Activated CD8-positive, alpha-beta memory T cell treated with anti-CD3 and anti-CD28 coated beads for 1 hour (primary cell): ENCODE results near the gene FOXN3.
"Not testable (repeated sequence)": the region's sequence is repeated elsewhere in the genome, so short reads cannot be mapped to it uniquely, and the experiment has no call there.

Experiments
- DNase-seq, 2 donors: peaks; one replicate each; pipeline ENCODE4 v3.0.0-alpha.2; 2020; ENCODE audit warnings: low read depth in 1 of 2; ENCODE audit errors: extremely low read depth in 1 of 2

FOXN3 gene

GRCh38 chr14:89309670-89310177 lies 107.3 kb downstream of the FOXN3 start:
- DNase-seq: no peak

DNA sequence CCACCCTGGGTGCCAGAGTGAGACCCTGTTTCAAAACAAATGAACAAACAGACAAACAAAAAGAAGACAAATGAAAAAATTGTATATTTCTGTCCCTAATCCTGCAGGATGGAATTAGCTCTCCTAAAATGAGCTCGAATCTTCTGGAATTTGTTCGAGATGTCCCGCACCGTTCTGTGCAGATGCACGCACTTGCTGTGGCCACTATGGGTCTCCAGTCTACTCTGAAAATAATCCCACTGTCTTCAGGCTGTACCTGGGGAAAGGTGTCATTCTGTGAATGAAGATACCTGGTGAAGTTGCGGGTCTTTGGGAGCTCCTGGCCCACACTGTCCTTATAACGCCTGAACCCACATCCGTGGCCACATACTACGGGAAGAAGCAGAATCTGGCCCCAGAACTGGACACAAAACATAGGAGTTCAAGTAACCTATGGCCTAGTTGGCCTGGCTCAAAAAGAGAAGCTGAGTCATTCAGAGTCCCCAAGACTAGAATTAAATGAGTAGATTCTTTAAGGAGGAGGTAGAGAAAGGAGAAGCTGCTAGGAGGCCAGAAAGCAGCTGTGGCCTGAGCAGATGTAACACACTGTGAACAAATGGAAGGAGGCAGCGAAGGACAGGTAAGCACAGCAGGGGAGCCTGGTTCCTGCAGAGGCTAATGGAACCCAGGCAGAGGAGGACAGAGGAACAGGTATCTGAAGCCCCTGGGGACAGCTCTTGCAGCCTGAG lies 108.6 kb downstream of the FOXN3 start:
- no peak for DNase-seq

- no peak for DNase-seq
Measured at GRCh38 chr14:89307409-89307808, 109.6 kb downstream of the FOXN3 start.

DNA sequence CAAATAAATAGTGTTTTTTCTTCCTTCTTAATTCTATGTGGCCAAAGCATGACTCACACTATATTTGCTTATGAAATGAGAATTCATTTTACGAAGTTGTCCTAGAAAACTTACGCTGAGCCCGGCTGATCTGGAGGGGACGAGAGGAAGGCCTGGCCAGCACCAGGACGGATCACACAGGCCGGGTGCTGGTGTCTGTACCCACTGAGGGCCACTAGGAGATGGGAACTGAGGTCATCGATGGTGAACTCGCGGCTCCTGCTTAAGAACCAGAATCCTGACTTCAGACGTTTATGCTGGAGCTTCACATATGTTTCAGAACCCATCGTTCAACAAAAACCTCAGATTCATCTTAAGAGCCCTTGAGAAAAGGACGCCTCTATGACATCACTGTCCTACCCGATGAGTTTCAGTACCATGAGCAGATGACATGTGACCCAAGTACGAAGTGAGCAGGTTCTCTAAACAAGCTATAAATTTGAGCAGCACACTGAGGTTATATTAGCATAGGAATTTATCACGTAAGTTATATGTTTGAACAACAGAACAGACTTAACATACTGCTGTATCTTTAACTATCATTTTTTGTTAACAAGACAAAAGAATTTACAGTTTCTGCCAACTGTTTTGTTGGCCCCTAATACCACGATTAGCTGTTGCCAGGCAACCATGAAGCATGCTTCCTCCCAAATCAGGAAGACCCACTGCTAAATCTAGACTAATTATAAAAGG lies 111.9 kb downstream of the FOXN3 start:
- no peak for DNase-seq

GRCh38 chr14:89304561-89304960 lies 112.5 kb downstream of the FOXN3 start:
- no peak for DNase-seq

GRCh38 chr14:89303456-89304435 lies 113.3 kb downstream of the FOXN3 start:
- DNase-seq: no peak

DNA sequence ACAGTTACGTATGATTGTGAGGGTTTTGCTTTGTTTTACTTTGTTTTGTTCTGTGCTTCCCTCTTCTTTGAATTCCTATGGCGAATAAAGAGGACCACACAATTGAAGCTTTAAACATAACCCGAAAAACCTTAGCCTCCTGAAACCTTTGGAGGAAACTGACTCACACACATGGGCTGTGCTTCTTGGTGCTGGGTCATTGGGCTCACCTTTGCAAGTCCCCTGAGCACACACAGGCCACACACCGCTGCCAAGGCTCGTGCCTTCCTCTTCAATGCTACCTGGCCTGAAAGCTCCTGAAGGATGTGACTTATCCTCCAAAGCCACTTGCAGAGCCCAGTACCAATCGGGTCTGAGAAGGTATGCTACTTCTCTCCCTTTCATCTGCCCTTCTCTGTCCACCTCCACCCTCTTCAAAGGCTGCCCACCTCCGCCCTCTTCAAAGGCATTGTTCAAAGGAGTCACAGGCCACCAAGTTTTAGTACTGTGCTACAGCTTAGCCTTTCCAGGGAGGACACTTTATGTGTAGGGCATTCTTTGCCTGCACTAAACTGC lies 114.6 kb downstream of the FOXN3 start:
- DNase-seq: no peak

GRCh38 chr14:89299587-89299986 lies 117.4 kb downstream of the FOXN3 start:
- DNase-seq: no peak

- DNase-seq: no peak
Measured at GRCh38 chr14:89298056-89298834, 118.8 kb downstream of the FOXN3 start.

GRCh38 chr14:89296281-89296745 lies 120.7 kb downstream of the FOXN3 start:
- no peak for DNase-seq

DNA sequence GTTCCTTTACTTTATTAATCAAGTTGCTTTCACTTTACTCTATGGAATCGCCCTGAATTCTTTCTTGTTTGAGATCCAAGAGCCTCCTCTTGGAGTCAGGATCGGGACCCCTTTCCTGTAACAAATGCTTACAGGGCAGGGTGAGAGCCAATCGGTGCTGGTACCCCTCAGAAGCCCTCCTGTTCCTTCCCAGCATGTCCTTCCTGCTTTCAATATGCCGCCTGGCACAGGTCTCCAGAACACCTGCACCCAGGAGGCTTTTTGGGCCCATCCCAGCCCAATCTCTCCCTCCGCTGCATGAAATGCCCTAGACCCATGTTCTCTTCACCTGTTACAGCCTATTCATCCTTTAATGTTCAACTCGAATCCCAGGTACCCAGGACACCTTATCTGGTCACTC lies 122.2 kb downstream of the FOXN3 start:
- no peak for DNase-seq

GRCh38 chr14:89294469-89294868 lies 122.6 kb downstream of the FOXN3 start:
- DNase-seq: not testable (repeated sequence)

DNA sequence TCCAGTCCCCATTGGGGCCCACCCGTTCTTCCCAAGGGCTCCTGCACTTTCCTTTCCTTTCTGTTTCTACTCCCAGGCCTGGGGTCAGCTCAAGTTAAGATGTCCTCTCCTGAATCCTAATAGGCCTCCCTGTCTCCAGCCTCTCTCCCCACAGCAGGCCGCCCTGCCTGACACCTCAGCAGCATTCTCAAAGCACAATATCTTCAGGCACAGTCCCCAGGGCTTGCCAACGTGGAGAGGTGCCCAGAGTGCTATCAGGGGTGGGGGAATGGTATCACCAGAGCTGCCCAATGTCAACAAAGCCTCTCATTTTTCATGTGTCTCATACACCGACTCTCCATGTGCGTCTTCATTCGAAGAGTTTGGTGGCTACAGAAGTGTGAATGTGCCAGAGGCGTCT lies 123.0 kb downstream of the FOXN3 start:
- DNase-seq: no peak

- DNase-seq: no peak
Measured at GRCh38 chr14:89293314-89293916, 123.6 kb downstream of the FOXN3 start.

DNA sequence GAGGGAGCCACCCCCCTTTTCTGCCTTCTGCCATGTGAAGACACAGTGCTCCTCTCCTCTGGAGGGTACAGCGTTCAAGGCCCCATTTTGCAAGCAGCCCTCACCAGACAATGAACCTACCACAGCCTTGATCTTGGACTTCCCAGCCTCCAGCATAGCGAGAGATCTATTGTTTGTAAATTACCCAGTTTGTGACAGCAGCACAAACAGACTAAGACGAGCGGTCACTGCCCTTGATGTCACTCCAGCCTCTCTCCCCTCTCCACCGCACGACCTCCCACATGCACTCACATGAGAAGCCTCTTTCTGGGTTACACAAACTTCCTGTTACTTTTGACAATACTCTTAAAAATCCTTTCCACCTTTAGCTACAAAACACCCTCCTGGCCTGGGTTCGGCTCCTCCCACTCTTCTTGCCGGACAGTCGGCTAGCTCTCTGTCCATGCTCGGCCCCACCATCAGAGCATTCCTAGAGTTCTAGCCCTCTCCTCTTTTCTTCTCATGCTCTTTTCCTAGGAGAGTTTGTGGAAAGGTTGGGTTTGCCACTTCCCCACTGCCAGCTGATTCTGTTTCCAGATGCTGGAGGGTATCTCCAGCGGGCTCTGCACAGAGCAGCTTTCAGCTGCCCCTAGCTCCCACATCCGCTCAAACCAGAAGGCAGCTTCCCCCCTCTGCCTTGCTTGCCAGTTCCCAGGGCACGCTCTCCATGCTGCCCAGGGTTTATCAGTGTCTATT lies 124.3 kb downstream of the FOXN3 start:
- no peak for DNase-seq

DNA sequence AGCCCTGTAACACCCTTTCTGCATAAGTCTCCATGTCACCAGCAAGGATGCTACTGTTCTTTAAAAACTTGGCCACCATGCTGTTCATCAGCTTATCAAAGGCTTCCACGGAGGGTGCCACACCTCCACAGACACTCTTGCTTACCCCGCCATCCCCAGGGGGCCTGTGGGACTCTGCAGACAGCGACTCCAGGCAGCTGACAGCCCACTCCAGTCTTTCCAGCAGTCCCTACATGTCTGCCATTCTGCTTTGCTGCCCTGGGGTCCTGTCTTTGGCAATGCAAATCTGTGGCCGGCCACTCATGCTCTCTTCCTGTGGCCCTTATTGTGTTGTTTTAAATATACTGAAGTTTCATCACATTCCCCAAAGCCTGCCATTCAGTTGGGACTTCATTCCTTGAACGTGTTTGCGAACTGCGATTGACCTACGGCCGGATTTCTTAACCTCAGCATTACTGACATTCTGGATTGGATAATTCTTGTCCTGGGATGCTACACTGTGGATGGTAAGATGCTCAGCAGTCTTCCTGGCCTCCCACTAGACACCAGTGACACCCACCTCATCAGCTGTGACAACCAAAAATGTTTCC lies 125.6 kb downstream of the FOXN3 start:
- no peak for DNase-seq

DNA sequence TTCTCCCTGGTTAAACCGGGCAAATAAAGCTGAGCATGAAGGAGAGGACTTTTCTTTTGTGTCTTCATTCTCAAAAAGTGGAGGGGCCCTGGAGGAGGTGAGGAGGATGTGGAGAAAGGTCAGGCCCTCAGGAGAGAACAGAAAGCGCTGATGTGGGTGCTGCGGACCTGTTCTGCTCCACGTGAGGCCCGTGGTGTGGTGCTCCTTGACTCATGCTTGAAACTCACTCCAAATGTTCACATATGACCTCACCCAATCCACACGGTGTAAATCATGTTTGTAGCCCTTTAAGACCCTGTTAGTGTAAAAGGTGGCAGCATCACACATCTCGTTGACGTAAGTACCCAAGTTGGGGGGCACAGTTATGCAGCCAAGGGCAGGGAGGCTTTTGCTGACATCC lies 126.2 kb downstream of the FOXN3 start:
- DNase-seq: no peak

- DNase-seq: no peak
Measured at GRCh38 chr14:89289477-89289876, 127.6 kb downstream of the FOXN3 start.
